GM18867 (cell line): ENCODE results near the gene FBN1.

Source experiments
- ATAC-seq: cut with Tn5 transposase; IDR thresholded peaks from one replicate; pipeline ENCODE4 v1.9.1; 2021; ENCODE audit warnings: mild to moderate bottlenecking, moderate library complexity; ENCODE audit not compliant: unreplicated experiment

The FBN1 gene

DNA sequence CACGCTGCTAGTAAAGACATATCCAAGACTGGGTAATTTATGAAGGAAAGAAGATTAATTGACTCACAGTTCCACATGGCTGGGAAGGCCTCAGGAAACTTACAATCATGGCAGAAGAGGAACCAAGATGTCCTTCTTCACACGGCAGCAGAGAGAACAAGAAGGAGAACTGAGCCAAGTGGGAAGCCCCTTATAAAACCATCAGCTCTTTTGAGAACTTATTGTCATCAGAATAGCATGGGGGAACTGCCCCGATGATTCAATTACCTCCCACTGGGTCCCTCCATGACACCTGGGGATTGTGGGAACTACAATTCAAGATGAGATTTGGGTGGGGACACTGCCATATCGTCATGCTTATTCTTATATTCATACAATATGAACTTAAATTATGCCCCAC lies 265.3 kb downstream of the FBN1 start:
- ATAC-seq = no peak

DNA sequence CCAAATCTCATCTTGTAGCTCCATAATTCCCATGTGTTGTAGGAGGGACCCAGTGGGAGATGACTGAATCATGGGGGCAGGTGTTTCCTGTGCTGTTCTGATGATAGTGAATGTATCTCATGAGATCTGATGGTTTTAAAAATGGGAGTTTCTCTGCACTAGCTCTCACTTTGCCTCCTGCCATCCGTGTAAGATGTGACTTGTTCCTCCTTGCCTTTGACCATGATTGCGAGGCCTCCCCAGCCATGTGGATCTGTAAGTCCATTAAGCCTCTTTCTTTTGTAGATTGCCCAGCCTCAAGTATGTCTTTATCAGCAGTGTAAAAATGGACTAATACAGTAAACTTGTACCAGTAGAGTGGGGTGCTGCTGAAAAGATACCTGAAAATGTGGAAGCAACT lies 269.7 kb downstream of the FBN1 start:
- no peak for ATAC-seq

DNA sequence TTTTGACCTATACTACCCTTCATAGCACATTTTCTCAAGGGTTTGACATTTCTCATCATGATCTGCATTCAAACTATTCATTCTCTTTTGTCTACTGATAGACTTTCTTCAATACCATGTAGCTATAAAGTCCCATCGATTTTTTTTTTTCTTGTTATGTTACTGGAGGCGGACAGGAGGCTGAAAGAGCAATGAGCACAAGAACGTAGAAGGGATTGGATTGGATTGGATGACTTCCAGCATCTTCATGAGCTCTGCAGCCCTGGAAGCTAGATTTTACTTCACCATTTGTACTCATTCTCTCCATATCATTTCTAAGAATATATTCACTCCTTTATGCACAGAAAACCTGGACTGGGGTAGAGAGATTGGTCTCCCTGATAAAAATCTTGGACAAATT lies 271.0 kb downstream of the FBN1 start:
- ATAC-seq = no peak

DNA sequence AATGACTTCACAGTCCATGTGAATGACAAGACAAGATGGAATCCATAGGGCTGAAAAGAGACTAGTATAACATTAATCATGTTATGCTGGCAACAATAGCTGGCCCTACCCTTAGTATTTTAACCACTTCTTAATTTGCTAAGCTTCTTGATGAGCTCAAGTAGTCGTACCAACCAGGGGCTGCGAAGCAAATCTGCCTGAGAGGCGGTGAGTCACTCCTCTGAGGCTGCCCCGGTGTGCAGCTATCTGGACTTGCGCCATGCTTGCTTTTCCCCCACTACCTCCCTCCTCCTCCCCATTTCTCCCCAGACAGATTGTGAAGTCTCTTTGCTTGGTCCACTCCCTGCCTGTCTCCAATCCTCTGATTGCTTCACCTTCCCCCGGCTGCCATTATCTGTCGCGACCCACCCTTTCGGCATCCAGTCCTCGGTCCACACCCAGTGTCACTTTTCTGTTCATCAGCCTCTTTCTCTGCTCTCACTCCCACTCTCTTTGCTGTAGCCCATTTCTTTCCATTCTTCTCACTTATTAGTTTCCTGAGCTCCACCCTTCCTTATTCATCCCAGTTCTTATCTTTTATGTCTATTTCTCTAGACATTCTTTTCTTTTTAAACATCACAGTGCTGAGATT lies 271.6 kb downstream of the FBN1 start:
- ATAC-seq = no peak

DNA sequence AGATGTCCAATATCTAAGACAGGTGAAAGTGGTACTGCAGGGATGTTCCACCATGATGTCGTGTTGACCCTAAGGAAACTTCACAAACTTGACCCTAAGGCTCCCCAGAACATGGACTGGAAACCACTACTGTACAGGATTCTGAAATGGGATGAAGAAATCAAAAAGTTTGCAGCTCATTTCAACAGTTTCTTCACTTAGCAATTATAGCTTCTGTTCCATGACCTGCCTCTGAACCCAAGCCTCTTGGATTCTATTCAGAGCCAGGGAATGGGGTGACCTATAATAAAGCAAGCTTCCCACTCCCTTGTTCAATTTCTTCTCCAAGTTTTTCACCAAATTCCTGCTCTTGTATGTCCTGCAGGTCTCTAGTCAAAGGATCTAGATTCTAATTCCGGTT lies 273.5 kb downstream of the FBN1 start:
- no peak for ATAC-seq

DNA sequence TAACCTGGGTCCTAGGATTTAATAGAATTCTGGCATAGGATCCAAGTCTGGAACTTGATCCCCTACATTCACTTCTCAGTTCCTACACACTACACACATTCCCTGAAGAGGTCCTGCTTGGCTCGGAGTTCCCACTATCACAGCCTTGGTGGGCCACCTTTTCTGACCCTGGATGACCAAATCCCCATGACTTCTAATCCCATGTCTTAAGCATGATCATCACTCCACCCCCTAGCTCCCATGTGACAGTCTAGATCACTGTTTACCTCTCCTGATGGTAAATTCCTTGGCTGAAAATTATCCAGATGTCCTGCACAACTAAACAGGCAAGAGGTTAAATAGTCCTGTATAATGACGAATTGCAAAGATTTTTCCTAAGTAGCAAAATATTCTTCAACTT lies 274.0 kb downstream of the FBN1 start:
- no peak for ATAC-seq

DNA sequence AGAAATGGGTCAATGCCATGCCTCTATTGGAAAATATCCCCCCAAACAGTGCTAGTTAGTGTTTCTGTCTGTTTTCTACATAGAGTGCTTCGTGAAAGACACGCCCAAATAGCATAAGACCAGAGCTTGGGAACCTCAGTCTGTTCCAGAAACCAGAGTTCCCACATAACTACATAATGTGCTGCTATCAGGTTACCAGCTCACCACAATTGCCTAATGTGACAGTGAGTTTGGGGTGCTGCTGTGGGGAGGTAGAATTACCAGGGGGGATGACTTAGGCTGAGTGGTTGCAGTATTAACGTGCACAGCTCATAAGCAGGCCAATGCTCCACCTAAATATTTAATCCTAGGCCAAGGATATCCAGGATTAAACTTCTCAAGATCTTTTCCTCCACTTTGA lies 275.0 kb downstream of the FBN1 start:
- ATAC-seq = no peak

DNA sequence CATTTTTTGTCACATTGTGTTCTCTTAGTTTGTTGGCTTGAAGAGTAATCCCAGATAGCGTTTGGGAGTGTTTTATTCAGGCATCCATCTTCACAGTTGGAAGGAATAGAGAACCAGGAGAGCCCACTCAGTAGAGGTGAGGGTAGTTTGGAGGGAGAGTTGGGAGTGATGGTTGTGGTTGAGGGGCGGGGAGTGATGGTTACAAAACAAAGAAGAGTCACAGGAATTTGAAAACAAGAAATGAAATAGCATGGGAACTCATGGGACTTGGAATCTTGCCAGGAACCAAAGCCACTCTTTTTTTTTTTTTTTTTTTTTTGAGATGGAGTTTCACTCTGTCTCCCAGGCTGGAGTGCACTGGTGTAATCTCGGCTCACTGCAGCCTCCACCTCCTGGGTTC lies 278.0 kb downstream of the FBN1 start:
- ATAC-seq = no peak

DNA sequence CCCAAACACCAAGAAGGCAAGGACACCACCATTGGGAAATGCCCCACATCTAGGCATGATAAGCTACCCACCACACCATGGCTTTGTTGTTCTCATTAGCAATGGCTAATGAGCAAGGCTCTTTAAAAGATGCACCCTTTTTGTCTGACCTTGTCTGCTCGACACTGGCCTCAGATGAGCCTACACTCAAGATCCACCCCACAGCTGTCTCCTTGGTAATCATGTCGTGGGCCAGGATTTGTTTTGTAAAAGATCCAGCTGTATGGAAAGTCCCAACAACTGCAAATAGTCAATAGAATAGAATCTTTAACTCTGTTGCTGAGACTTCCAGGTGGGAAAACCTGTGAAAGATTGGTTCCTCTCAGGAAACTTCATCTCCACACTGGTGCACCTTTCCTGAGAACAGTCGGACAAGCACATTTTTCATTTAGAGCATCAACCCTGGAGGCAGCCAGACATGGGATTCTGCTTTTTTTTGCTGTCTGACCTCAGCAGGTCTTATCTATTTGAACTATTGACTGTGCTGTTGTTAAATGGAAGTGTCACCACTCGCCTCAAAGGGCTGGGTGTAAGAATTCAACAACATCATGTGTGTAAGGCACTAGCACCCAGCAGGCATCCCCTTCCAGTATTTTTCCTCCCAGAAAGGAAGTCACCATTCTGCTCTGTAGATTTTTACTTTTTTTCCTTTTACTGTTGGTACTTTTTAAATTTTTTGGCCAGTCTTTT lies 278.8 kb downstream of the FBN1 start:
- no peak for ATAC-seq

DNA sequence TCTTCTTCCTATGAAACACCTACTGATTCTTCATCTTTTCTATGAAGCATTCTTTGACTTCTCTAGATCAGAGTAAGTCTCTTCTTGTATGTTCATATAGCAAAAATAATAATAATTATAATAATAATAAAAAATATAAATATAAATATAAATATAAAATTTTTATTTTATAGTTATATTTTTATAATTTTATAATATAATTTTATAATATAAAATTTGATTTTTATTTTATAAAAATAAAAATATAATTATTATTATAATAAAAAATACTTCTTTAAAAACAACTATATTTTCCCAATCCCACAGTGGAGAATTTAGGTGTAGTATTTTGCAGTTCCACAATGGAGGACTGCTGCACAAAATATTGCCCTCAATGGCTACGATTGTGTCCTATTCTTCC lies 279.9 kb downstream of the FBN1 start:
- ATAC-seq = no peak

DNA sequence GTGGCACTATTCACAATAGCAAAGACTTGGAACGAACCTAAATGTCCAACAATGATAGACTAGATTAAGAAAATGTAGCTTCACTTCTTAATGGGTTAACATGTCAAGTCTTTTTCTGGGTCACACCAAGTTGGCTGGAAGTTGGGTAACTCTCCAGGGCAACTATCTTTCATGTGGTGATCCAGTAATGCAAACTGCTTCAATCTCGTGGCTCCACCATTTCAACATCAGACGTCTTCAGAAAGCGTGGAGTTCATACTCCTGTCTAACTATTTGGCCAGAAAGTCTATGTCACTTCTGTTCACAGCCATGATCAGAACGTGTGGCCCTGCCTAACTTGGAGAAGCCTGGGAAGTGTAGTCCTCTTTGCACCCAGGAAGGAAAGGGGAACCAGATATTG lies 282.0 kb downstream of the FBN1 start:
- ATAC-seq = no peak

DNA sequence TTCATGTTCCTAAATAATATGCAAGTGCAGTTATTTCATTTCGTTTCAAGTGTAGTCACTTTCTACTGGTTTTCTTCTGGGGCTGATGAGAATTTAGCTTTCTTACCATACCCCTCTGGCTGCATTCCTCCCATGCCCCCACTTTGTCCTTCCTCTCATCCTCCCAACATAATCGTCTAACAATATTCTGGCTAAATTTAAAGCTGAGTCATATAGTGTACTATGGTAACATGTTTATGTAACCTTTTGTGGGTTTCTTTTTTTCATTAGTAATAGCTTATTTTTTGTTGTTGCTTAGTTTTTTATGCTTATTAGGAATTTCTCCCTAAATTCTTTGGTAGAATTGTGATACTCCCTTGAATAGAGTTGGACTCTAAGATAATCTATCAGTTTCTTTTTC lies 283.8 kb downstream of the FBN1 start:
- ATAC-seq = no peak

DNA sequence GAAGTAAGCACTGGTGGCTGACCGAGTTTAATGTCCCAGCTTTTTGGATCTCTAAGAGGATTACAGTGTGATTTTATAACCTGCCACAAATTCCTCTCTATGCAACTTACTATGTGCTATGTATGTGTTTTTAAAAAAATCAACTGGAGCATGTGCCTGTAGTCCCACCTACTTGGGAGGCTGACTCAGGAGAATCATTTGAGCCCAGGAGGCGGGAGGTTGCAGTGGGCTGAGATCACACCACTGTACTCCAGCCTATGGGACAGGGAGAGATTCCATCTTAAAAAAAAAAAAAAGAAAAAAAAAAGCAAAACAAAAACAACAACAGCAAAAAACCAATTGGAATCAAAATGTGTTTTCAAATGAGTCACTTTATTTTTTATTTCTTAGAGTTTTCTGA lies 284.7 kb downstream of the FBN1 start:
- no peak for ATAC-seq
